Amygdala (tissue), 56 donors: ENCODE data around the gene CCDC167.
A peak's percentile ranks its signal among the peaks of the same experiment; 100 is the strongest.

ENCODE experiments used
- DNase-seq, 56 donors: peaks; one replicate each; lab custom pipeline; 2025; lab: John Stamatoyannopoulos, UW

The CCDC167 gene

DNA sequence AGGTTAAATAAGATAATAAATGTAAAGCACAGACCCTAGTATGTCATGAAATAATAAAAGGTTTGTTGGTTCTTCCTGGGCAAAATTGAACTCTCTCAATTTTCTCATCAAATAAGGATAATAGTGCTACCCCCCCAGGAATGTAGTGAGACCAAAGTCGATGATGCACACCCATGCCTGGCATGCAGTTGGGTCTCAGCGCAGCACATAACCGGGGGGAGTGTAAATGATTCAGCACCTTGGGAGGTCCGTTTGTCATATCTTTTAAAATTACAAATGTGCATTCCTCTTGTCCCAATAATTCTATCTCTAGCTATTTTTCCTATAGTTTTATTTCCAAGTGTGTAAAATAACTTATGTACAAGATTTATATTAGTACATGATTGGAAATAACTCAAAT lies 31.3 kb upstream of the CCDC167 start:
- no peak for DNase-seq

DNA sequence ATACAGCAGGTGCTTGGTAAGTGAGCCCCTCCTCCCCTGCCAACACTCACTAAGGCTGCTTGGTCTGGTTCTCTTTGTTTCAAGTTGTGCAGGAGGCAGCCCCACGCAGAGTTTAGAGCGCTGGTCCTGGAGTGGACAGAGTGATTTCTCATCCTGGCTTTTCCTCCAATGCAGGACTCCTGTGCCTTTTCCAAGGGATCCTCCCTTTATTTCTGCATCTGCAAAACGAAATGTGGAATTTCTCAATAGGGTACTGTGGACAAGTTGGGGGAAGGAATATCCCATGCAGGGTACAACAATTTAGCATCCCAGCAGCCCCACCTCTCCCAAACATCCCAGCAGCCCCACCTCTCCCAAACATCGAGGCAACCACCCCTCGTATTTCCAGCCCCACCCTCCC lies 30.6 kb upstream of the CCDC167 start:
- DNase-seq, result no peak

GRCh38 chr6:37528541-37528940 lies 28.8 kb upstream of the CCDC167 start:
- no peak for DNase-seq

GRCh38 chr6:37525460-37526357 lies 26.0 kb upstream of the CCDC167 start:
- no peak for DNase-seq

DNA sequence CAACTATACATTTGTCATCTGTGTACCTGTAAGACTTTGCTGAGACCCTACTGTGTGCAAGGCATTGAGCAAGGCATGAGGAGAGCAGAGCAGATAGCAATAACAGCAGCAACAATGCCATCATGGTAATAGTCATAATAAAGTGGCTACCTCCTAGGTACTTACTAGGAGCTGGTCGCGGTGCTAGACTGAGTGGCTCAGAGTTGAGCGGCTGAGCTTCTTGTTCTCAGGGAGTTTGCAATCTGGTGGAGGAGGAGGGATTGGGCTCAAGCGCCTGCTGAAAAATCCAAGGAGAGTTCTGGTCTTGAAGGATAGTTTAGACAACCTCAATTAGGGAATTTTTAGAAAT lies 25.3 kb upstream of the CCDC167 start:
- no peak for DNase-seq

DNA sequence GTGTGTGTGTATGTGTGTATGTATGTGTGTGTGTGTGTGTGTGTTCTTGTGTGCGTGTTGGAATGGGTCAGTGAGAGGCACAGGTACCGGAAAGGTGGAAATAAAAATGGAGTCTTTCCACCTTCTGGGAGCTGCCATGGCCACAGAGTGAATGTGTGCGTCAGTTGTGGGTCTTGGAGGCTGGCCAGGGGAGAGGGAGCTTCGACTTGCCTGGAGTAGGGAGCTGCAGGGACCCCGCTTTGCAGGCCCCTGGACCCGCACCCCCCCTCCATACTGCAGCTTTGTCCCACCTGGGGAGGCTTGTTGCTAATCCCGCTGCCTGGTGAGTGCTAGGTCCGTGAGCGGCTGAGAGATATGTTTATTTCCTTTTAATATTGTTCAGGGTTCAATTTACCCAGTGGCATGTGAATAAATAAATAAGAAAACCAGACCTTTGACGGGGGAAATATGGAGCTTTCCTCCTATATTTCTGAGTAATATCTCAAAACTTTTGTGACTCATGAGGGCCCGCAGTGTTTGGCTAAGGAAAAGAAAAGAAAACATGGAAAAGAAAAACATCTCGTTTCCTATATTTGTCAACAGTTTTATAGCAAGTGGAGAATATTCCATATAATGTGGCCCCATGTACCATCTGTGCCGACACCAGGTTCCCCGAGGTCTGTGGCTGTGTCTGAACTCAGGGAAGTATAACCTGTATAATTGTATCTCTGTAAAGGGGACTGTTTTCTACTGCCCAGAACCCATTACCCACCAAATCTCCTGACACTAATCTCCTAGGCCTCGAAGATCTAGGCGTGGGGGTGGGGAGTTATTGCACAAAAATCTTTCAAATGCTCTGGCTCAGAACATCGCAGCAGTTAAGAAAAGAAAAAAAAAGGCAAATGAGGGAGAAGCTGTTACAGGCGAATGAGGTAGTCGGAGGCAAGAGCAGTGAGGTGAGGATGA lies 24.6 kb upstream of the CCDC167 start:
- no peak for DNase-seq

DNA sequence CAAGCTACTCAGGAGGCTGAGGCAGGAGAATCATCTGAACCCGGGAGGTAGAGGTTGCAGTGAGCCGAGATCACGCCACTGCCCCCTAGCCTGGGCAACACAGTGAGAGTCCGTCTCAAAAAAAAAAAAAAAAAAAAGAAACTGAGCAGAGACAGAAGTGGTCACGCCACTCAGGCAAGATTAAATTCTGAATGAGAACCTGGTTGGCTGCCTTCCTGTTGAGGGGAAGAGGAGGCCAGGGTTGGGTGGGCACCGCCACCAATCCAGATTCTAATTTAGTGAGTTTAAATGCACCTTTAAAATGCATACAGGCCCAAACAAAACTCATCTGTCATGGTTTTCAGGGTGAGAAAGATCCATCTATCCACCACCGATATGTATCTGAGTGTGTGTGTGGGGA lies 23.7 kb upstream of the CCDC167 start:
- no peak for DNase-seq

GRCh38 chr6:37522836-37523235 lies 23.1 kb upstream of the CCDC167 start:
- DNase-seq, result no peak

DNA sequence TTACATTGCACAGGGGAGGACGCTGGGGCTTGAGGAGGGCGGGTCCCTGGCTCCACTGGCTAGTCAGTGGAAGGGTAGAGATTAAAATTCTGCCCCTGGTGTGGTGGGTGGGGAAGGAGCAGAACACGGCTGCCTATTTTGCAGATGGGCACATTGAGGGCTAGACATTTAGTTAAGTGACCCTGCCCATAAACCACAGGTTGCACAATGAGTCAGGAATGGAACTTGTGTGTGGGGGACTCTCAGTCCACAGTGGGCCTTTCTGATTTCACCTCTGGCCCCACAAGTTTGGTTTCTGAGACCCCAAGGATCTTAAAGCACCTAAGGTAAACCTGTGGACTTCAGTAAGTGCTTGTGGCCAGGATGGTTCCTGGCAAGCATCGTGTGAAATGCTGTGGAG lies 22.0 kb upstream of the CCDC167 start:
- DNase-seq, result no peak

- no peak for DNase-seq
Observed at GRCh38 chr6:37520926-37521325, 21.2 kb upstream of the CCDC167 start.

DNA sequence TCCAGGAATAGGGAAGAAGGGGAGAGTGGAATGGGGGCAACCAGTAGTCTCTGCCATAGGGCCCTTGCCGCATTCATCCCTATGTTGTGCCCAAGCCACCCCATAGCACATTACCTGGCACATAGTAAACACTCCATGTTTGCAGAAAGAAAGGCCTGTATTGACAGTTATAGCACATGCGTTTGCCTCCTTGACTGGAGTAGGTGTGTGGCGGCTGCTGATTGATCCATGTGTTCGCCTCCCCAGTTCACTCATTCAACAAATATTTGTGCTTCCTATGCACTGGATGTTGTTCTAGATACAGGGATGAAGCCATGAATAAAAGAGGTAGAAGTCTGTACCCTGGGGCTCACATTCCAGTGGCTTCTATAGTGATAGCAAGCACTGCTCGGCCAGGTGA lies 19.8 kb upstream of the CCDC167 start:
- DNase-seq, result no peak

DNA sequence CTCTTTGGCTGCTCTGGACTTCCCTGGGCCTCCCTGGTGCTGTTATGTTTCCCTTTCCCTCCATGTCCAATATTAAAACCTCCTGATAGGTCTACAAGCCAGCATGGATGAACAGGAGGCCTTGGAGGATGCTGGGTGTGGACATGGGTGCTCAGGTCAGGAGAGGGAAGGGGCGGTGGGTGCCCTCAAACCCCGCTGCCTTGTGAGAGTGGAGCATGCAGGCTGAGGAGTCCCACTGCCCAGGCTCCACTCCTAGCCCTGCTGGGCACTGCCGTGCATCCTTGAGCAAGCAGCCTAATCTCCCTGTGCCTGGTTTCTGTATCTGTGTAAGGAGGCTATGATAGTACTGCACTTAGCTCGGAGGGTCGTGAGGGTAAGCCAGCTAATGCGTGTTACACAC lies 18.4 kb upstream of the CCDC167 start:
- DNase-seq, result no peak

DNA sequence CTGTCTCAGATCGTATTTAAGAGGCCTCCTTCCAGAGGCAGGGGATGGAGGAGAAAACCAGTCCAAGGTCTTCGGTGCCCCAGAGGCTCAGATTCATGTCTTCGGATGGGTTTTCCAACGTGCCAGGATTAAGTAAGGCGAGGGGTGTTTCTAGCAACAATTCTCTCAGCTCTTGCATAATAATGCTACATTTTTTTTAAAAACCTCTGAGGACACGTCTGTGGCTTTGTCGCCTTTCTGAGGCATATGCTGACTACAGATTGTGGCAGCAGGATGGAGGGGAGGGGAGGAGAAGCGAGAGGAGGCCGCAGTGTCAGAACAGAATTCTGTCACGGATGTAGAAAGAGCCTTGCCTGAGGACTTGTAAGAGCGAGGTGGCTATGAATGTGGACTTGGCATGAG lies 17.7 kb upstream of the CCDC167 start:
- DNase-seq, result no peak

DNA sequence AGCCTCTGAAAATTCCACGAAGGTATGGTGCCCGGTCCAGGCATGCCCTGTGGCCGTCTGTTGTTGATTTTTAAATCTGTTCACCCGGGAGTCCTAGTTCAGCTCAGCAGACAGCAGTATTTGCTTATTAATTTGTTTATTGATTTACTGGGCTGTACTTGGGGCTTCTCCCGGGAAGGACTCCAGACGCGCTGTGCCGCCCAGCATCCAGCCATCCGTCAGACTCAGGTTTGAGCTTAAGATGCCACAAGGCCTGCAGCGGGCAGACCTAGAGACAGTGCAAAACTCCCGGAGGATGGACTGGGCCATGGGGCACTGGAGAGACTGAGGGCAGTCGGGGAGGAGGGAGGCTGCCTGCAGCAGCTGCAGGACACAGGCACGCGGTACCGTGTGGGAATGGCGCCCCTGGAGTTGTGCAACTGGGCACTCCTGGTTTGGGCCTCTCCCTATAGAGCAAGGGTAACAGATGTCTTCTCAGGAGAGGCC lies 17.3 kb upstream of the CCDC167 start:
- no peak for DNase-seq

- peak in 44 of 56 donors; percentile 6 to 74 (median 42) for DNase-seq
Observed at GRCh38 chr6:37516076-37516919, 16.6 kb upstream of the CCDC167 start.

- no peak for DNase-seq
Observed at GRCh38 chr6:37515712-37516075, 16.0 kb upstream of the CCDC167 start.

DNA sequence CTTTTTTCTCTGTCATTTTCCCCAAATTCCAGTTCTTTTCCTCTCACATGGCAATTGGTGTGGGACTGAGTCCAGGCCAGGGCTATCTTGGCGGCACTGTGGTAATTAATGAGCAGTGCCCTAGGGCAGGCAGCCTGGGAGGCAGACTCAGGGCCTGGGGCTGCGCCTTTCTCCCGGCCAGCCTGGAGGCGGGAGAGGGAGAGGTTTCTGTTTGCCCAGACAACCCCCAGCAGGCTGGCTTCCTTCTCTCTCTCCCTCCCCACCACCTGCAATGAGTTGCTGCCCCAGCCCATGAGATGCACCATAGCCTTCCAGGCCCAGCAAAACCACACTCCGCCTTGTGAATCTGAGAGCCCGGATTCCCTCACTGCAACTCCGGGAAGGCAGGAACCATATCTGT lies 15.1 kb upstream of the CCDC167 start:
- DNase-seq, result peak in 8 of 56 donors; percentile 12 to 44 (median 20)

GRCh38 chr6:37514321-37514771 lies 14.7 kb upstream of the CCDC167 start:
- DNase-seq, result no peak

- no peak for DNase-seq
Observed at GRCh38 chr6:37513576-37513975, 13.9 kb upstream of the CCDC167 start.

DNA sequence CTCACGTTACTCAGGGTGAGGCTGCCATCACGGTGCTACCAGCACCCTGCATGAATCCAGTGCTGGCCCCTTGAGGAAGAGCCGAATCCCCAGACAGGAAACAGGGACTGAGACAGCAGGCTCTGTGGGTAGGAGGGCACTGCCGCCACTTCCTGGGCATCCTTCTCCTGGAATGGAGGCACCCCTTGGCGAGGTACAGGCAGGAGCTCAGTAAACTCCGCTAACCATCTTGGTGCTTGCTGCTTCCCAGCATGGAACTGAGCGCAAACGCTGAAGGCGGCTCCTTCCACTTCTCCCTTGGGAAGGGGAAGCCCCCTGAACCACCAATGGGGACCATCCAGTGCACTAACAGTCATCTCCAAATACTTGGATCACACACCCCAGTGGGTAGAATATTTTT lies 13.5 kb upstream of the CCDC167 start:
- no peak for DNase-seq
